AG08395 (cell line): ENCODE measurements around the gene SPRYD4.
"Not testable (repeated sequence)": the region's sequence is repeated elsewhere in the genome, so short reads cannot be mapped to it uniquely, and the experiment has no call there.

Experiments used
- DNase-seq: peaks from one replicate; pipeline ENCODE4 v3.0.0; 2012; ENCODE audit warnings: mixed read lengths, low spot score

The SPRYD4 gene

GRCh38 chr12:56476972-56477432 lies 8.6 kb downstream of the SPRYD4 start:
- no peak for DNase-seq

GRCh38 chr12:56477521-56478225 lies 9.3 kb downstream of the SPRYD4 start:
- no peak for DNase-seq

GRCh38 chr12:56479625-56480024 lies 11.2 kb downstream of the SPRYD4 start:
- DNase-seq = no peak

GRCh38 chr12:56484566-56484965 lies 16.2 kb downstream of the SPRYD4 start:
- DNase-seq = no peak

GRCh38 chr12:56486694-56487093 lies 18.3 kb downstream of the SPRYD4 start:
- no peak for DNase-seq

GRCh38 chr12:56487448-56488040 lies 19.2 kb downstream of the SPRYD4 start:
- DNase-seq = no peak

- peak; percentile 95 for DNase-seq
These were observed 19.9 kb downstream of the SPRYD4 start, which contains the start of gene GLS2 for GRCh38 chr12:56488041-56488955. GLS2 (minus strand) TSS chr12:56488161; CDS start chr12:56488118, 43 bp downstream.

GRCh38 chr12:56490360-56490759 lies 22.0 kb downstream of the SPRYD4 start:
- no peak for DNase-seq

- not testable (repeated sequence) for DNase-seq
These were observed 25.2 kb downstream of the SPRYD4 start for GRCh38 chr12:56493409-56494105.

GRCh38 chr12:56494106-56494415 lies 25.7 kb downstream of the SPRYD4 start:
- not testable (repeated sequence) for DNase-seq

GRCh38 chr12:56494481-56494880 lies 26.1 kb downstream of the SPRYD4 start:
- not testable (repeated sequence) for DNase-seq

- DNase-seq = not testable (repeated sequence)
These were observed 28.3 kb downstream of the SPRYD4 start for GRCh38 chr12:56496704-56497103.

- not testable (repeated sequence) for DNase-seq
These were observed 29.9 kb downstream of the SPRYD4 start for GRCh38 chr12:56498126-56498902.

- not testable (repeated sequence) for DNase-seq
These were observed 31.1 kb downstream of the SPRYD4 start for GRCh38 chr12:56499452-56499851.

- DNase-seq = not testable (repeated sequence)
These were observed 31.5 kb downstream of the SPRYD4 start for GRCh38 chr12:56499879-56500278.

GRCh38 chr12:56510786-56511185 lies 42.4 kb downstream of the SPRYD4 start:
- no peak for DNase-seq

- not testable (repeated sequence) for DNase-seq
These were observed 45.6 kb downstream of the SPRYD4 start for GRCh38 chr12:56514014-56514318.

- no peak for DNase-seq
These were observed 49.5 kb downstream of the SPRYD4 start for GRCh38 chr12:56517854-56518253.

- DNase-seq = peak; percentile 40
These were observed 50.2 kb downstream of the SPRYD4 start for GRCh38 chr12:56518570-56518969.

GRCh38 chr12:56520048-56520447 lies 51.7 kb downstream of the SPRYD4 start:
- DNase-seq = no peak

GRCh38 chr12:56520506-56520905 lies 52.1 kb downstream of the SPRYD4 start:
- peak; percentile 11 for DNase-seq
